Stimulated activated CD8-positive, alpha-beta memory T cell treated with anti-CD3 and anti-CD28 coated beads, Interleukin-4, amount 100 ng/mL, for 48 hours (primary cell): ENCODE data around the gene HOXB8.
A peak's percentile ranks its signal among the peaks of the same experiment; 100 is the strongest.

Source experiments
- DNase-seq: peaks from one replicate; pipeline ENCODE4 v3.0.0-alpha.2; 2020

The HOXB8 gene

DNA sequence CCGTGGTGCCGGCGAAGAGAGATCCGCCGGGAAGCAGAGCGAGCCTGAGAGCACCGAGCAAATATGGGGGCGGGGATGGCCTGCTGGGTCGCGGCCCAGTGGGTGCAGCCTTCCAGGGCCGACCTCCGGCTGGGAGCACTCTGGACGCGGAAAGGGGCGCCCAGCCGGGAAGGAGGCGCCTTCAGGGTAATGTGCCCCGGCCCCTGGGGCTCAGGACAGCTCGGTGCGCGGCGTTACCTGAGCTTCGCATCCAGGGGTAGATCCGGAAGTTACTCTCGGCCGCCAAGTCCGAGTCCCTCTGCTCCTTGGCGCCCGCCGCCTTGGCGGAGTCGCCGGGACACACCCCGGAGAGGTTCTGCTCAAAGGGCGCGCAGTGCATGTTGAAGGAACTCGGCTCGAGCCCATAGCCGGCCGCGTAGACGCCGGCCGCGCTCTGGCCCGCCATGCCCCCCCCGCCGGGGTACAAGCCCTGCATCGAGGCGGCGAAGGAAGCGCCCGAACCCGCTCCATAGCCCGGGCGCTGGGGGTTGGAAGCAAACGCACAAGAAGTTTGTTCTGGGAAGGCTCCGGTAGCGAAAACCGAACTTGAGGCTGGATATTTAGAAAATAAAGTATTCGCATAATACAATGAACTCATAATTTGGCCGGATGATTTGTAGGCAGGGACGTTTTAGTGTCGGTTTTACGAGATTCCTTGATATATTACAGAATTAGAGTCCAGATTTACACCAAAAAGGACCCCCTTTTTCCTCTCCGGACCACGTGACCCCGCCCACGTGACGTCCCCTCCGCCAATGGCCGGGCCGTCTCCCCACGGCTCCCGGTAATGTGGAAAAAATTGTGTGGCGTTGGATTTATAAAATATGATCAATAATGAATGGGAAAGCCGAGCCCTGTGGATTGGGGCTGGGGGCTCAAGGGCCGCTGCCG, 4.5 kb downstream of the HOXB8 start, which contains the start of gene HOXB7:
Gene HOXB7, minus strand, starts transcription at position 736 of the 930 bp plus-strand sequence. Its CDS starts 99 bp downstream, at position 637.
- peak; percentile 87 for DNase-seq

DNA sequence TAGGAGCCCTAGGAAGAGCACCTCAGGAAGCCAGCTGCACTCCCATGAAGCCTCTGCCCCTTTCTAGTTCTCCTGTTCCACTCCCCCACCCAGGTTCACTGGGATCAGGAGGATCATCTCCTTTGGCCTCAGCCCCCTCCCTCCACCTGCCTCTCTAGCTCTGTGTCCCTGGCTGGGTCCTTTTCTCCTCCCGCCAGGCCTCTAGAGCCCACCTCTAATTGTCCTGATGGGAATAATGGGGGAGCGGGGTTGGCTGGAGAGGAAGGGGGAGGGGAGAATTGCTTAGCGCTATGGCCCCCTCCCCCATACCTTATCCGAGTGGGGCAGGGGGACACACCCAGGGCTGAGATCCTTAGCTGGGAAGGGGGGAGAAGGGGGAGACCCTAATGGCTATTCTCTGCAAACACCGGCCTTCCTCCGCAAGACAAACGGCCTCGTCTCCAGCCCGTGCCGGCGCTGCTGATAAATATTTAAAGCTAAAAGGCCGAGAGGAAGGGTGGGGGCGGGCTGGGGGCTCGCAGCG, 5.3 kb downstream of the HOXB8 start:
- no peak for DNase-seq

DNA sequence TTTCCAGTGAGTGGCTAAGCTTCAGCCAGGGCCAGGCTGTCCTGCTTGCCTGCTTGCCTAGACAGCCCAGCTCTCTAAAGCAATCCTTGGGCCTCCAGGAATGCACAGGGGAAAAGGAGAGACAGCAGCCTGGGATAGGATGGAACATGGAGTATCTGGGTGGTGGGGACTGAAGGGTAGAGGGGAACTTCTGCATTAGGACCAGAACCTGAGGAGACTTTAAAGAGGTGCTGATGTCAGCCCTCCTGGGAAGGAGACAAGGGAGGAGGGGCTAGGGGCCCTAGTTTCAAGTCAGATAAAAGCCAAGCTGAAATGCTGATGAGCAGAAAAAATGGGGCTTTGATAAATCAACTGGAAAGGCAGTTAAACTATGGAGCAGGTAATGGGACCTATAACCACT, 6.1 kb downstream of the HOXB8 start:
- no peak for DNase-seq

DNA sequence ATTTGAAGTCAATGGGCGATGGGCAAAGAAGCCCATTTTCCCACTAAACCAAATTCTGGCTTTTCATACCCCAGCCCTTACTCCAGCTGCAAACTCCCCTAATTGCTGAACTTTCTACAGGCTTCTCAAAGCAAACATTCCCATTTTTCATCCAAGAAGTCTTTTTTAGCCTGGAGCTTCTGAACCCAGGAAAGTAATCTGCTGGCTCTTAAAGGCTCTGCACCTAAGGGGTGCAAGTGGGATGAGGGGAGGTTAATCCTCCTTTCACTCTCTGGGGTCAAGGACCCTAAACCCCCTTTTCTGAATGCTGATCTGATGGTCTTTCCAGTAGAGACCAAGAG, 6.6 kb downstream of the HOXB8 start:
- DNase-seq = no peak

DNA sequence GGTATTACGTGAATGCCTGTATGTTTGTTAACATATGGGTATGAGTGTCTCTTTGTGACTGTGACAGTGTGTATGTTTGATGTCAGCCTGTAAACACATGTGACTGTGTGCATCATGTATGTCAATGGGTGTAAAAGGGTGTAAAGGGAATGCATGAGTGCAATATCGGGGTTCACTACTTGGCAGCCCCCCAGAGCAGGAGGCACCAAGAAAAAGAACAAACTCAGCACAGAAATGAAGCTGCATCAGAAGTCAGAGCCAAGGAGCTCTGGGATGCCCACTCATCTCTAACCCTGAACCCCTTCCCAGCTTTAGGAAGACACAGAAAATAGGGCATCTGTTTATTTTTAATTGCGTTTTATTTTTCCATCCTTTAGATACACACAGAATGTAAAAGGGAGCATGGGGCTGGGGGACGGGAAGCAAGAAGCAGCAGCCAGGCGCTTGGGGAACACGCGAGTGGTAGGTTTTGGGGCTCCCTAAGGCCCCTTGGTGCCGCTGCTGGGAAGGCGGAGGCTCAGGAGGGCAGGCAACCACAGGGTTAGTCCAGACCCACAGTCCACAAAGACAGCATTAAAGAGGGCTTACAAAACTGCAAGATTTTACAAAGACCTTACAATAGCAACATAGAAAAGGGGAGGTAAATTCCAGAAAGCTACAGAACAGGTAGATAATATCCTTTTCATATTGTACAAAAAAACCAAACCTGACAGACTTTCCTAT, 8.0 kb downstream of the HOXB8 start:
- no peak for DNase-seq

DNA sequence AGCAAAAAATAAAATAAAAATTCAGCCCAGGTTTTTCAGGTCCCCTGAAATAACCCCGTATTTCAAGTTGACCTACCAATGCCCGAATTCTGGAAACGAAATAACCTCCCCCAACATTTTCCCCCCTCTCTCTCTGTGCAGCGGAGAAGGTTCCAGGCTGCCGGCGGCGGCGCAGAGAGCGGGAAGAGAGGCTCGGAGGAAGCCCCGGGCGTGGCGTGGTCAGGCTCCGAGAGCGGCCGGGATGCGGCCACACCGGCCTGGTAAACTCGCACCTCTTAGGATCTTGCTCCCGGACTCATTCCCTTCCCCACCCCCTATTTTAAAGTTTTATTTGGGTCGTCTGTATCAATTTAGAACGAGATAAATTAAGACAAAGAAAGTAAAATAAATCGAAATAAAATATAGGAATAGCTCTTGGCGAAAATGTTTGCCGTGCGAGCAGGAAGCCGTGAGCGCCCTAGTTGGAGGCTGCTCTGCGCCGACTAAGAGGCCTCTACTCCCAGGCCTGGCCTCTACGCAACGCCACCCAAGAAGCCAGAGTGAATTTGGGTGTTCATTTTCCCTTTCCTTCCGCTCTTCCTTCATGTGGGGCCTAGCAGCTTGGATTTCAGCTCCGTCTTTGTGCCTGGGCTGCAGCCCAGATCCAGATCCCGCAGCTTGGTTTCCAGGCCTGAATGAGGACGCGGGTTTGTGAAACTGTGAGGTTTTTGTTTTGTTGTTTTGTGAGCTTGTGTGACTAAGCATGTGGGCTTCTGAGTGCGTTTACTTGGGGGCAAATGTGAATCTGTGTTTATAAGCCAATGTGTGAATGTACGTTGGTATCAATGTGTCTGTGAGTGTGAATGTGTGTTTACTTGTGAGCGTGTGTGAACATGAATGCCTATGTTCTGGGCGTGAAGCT, 8.9 kb downstream of the HOXB8 start:
- no peak for DNase-seq

DNA sequence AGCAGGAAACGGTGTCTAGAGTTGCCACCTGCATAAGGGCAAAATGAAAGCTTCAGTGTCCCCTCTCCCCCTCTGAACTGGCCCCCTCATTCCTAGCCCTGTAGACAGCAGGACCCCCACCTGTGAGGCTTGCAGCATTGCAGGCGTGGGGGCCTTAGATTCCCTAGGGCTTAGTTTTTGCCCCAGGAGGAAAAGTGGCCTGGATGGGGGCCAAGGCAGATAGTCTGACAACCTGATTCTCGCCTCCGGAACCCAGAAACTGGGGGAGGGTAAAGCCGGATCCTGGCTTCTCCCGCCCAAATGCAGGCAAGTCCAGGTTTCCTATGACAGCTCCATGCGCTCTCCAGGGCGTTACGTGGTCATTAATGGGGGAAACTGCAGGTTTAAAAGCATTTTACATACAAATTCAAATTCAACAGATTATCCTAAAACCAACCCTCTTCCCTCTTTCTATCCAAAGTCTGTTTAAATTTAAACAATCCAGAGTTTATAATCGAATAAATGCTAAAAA, 9.6 kb downstream of the HOXB8 start:
- no peak for DNase-seq

DNA sequence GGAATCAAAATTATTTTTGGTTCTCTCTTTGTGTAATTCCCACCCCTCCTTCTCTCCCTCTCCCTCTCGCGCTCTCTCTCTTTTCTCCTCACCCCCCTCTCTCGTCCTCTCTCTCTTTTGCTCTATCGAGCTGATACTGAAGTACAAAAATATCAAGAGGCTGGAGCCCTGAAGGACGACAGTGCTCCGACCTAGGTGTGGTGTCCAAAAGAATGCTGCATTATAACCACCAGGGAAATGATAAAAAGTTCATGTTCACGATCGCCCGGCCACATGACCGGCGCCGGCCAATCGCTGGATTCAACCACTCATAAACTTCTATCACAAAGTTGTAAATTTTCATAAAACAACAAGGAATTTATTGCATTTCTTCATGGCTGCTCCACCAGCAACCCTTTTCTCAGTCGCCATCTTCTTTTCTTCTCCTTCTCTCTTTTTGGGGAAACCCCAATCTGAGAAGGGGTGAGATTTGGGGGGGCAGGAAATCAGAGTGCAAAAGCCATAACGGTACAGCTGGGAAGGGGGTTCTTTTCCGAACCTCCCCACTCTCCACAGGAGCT, 10.2 kb downstream of the HOXB8 start, which contains the start of gene HOXB6:
Gene HOXB6, minus strand, starts transcription at position 217 of the 560 bp plus-strand sequence. CDS start 6,836 bp downstream, outside the sequence.
- no peak for DNase-seq

DNA sequence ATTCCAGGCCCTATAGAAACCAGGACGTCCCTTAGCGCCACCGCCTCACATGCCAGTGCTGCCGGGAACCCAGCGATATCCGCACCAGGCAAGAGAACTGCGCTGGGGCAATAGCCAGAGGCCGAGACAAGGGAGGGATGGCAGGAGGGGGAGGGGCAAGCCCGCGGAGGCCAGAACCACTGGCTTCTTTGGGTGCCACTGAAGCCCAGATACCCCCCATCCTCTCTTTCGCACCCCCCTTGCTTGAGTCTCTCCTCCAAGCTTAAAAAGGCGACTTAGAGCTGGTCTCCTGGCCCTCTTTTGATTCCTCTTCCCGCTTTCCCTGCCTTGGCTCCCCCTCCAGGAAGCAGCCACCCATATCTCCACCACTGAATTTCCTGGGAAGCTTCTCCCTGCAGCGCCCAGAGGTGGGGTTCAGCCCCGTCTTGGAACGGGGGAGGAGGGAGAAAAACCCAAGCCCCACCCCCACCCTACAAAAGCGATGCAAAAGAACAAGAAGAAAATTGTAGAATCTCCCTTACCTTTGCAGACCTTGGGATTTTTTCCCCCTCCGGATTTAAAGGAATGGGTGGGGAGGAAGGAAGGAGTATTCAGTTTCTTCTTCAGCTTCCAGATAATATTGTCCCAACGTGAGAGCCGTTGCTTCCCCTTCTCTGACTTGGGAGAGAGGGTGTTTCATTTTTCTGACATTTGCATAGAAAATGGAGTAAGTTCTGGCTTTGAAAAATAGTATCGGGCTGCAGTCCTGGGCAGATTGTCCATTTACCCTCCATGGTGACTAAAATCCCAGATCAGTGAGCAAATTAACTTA, 10.9 kb downstream of the HOXB8 start:
- no peak for DNase-seq

DNA sequence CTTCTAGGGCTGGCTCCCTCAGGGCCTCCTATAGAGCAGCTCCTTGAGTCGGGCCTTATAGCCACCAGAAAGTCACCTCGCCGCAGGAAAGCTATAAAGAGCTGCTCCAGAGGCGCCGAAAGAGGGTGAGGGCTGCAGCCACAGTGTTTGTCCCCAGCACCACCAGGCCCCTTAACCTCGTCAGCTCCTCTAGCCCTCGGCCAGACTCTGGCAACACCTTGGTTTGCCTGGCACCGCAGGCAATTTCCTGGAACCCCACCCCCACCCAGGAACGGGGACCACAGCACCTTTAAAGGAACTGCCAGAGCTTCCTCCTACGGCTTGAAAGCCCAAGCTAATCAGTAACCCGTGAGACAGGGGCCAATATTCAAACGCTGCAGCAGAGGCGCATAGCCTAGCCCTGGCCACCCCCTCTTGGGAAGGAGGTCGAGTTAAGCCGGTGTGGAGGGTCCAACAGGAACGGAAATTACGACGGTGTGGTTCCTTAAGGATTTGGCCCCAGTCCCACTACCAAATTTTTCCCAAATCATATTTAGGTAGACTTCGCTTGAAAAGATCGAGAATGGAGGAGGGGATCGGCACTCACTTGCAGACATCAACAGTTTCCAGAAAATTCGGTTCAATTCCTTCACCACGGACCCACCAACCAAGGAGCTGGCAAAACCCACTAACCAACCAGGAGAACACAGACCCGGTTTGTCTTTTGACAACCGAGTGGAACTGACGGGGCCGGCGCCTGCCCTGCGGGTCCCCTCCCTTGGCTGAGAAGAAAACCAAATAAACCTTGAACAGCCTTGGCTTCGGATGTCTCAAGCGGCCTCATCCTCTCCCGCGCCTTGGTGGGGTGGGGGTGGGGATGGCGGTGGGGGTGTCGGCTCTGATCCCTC, 13.3 kb downstream of the HOXB8 start:
- DNase-seq = no peak

DNA sequence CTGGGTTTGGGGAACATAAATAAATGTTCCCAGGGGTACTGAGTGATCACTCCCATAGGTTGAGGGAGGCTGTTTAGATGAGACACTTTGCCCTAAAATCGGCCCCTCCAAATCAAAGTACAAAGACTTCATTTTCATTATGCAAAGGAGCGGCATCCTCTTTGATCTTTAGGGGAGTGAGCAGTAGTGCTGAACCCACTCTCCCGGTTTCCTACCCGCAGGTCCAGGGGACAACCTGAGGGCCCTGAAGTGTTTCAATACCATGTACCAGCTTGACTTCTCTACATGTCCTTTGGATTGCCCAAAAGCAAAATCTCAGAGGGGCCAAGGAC, 13.9 kb downstream of the HOXB8 start:
- DNase-seq = no peak

DNA sequence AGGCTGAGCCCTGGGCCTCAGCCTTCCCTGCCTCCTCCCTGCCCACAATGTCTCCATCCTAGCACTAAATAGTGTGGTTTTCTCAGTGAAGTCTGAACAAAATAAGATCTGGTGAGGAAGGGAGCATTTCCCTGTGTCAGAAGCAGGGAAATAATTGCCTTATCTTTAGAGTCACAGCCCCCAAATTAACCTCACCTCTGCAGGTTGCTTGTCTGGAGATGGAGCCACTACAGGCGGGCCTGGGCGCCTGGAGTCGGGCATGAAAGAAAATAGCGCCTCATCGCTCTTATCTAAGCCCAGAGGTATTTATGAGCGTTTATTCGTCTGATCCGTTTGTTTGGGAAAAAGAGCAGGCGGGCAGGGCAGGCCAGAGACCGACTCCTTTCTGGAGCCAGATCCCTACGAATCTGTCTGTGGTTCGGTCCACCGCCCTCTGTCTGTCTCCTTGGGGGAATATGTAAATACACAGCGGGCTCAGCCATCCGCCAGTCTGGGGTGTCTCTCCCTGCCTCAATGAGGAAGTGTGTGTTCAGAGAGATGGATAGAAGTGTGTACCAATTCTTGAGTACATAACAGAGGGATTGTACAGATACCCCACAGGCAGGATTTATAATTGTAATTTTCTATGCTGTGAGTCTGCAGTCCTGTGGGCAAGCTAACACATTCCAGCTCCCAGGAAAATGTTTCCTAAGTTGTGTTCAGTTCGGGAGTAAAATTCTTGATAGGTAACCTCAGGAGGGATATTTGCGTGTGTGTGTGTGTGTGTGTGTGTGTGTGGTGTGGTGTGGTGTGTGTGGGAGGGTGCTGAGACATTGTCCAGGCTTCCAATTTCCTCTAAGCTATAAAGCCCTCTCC, 14.6 kb downstream of the HOXB8 start:
- DNase-seq = no peak

DNA sequence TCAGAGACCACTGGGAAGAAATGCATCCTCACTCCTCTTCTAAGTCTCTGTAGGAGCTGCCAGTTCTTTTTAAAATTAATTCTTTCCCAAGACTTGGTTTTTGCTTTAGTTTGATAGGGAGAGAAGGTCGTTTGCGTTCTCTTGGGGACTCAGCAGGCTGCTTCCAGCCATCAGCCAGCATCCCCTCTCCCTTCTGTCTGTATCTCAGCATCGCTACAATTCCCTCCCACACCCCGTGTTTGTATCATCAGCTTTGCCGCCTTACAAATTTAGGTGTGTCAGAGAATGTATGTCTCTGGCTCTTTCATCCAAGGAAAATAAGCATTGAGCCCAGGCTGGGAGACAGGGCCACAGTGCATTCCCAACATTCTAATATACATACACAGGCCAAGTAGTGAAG, 15.7 kb downstream of the HOXB8 start:
- no peak for DNase-seq

DNA sequence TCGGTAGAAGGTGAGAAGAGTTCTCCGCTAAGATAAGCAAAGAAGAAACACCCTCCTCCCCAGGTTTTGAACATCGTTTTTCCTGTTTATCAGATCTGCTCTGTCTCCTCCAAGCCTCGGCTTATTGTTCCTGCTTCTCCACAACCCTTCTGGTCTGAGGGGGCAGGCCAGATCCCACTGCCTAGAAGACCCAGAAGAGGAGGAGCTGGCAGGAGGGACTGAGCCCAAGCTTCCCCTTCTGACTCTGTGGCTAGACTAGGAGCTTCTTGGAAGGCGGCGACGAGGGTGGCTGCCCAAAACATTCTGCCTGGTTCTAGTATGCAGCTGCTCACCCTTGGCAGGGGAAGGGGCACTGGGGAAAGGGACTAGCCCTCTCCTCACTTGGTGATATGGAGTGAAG, 16.4 kb downstream of the HOXB8 start:
- DNase-seq = no peak

DNA sequence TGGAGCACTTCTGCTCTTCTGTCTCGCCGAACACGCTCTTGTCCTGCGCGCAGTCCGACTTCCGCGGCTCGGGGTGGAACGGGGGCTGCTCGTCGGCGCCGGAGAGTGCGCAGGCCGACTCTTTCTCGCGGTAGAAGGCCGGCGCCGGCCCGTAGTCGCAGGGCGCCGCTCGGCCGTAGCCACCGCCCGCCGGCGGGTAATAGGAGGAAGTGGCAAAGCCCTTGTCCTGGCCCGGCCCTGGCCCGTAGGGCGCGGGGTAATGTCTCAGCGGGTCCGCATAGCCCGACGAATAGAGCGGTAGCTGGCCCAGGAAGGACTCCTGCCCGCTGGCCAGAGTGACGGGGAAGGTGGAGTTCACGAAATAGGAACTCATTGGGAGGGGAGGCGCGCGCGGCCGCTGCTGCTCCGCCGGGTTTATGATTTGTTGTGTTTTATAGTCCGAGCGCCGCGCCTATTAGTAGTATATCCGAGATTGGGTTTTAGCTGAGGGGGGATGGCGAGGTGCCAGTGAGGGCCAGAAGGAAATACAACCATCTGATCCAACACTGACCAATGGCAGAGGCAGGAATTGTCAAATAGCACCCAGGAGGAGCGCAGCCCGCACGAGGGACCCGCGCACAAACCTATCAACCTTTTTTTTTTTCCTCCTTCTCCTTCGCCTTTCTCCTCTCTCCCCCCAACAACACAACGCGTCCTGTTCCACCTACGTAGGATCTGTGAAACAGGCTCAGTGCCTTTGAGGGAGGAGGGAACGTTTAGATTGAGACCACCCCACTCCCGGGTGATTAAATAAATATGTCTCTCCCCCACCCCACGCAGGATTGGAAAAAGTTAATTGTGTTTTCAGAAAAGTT, 17.1 kb downstream of the HOXB8 start:
- peak; percentile 55 for DNase-seq

DNA sequence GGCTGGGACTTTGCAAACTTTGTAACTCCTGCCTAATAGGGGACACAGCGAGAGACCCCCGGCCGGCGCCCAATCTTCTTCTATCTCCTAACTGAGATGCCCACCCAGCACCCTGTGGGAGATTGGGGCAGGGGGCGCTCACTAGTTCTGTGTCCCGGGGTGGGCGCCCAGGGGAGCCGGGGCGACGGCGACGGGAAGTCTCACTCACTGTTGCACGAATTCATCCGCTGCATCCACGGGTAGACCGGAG, 17.6 kb downstream of the HOXB8 start:
- no peak for DNase-seq

DNA sequence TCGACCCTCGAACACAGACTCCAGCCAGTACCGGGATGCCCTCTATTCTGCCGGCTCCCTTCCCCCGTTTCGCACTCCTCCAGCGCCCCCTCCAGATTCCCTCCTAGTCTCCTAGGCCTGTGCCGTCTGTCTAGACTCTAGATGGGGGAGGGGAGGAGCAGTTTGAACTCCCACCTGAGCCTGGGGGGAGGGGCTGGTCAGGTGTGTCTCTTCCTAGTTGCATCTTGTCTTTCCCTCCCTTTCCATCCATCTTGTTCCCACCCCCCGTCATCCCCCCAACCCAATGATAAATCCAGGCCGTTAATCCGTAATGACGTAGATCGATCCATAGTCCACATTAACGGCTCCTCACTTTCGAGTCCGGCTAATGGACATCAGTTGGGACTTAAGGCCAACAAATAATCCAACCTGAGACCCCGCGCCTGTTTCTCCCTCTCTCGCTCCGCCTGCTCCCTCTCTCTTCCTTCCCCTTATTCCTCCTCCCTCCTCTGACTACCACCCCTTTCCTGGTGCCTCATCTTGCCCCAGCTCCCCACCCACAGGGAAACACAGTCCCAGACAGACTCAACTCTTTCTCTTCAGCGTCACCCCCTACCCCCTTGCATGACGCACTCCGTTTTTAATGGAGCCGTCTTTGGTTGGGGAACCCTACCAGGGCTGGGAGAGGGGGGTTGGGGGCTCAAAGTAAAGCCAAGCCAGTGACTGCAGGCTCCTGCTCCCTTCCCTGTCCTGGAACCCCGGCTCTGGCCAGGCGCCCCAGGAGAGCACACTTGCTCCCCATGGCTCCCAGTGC, 18.2 kb downstream of the HOXB8 start:
- DNase-seq = no peak
